Common myeloid progenitor, CD34-positive (primary cell): Measurements from ENCODE around the gene GALNT1.
A peak's percentile ranks its signal among the peaks of the same experiment; 100 is the strongest.
"Not testable (repeated sequence)": the region's sequence is repeated elsewhere in the genome, so short reads cannot be mapped to it uniquely, and the experiment has no call there.

Experiments used
- CTCF ChIA-PET: fragments of 350-600 bp; sonication (Branson Sonifier 250); formaldehyde crosslinking; loops from one replicate; lab custom pipeline; 2021; ENCODE audit warnings: antibody characterized with exemption; lab: Charles Lee
- POLR2A ChIA-PET: fragments of 350-600 bp; sonication (Branson Sonifier 250); formaldehyde crosslinking; loops from one replicate; lab custom pipeline; 2021; ENCODE audit warnings: antibody characterized with exemption; lab: Charles Lee
- DNase-seq, 3 donors: peaks; one replicate each; pipeline versions ENCODE4 v3.0.0 to v3.0.0-alpha.2; 2013
- H3K27ac ChIP-seq, 2 experiments: 1 replicate in 1 of 2; 2 replicates in 1 of 2; pipeline ENCODE4 v1.7.0; 2013; ENCODE audit warnings: inconsistent platforms in 2 of 2, low read length in 2 of 2, mild to moderate bottlenecking in 2 of 2, low read depth in 1 of 2, moderate library complexity in 1 of 2; ENCODE audit not compliant: severe bottlenecking in 2 of 2, insufficient read depth in 1 of 2, poor library complexity in 1 of 2
- H3K27me3 ChIP-seq, 5 experiments: replicated peaks in 2 of 5; 1 replicate in 3 of 5; 2 replicates in 2 of 5; pipeline versions ENCODE4 v1.6.1 to v1.7.0; 2013; ENCODE audit warnings: low read length in 4 of 5, mild to moderate bottlenecking in 2 of 5, moderate library complexity in 2 of 5, inconsistent platforms in 1 of 5; ENCODE audit not compliant: insufficient read depth in 5 of 5, control insufficient read depth in 4 of 5
- H3K36me3 ChIP-seq, 4 experiments: 1 replicate in 2 of 4; 2 replicates in 2 of 4; pipeline versions ENCODE4 v1.6.1 to v1.7.0; 2013; ENCODE audit warnings: low read length in 3 of 4, control low read depth in 1 of 4, mild to moderate bottlenecking in 1 of 4; ENCODE audit not compliant: control insufficient read depth in 4 of 4, insufficient read depth in 4 of 4
- H3K4me1 ChIP-seq, 4 experiments: 1 replicate in 3 of 4; 2 replicates in 1 of 4; pipeline versions ENCODE4 v1.6.1 to v1.7.1; 2013; ENCODE audit warnings: low read length in 3 of 4, mild to moderate bottlenecking in 3 of 4, control low read depth in 1 of 4, inconsistent platforms in 1 of 4, moderate library complexity in 1 of 4; ENCODE audit not compliant: control insufficient read depth in 4 of 4, insufficient read depth in 4 of 4; ENCODE audit errors: control extremely low read depth in 1 of 4
- H3K4me3 ChIP-seq, 7 experiments: 1 replicate in 4 of 7; 2 replicates in 3 of 7; pipeline versions ENCODE4 v1.5.1 to v1.7.0; 2013; ENCODE audit warnings: mild to moderate bottlenecking in 7 of 7, low read length in 6 of 7, moderate library complexity in 6 of 7, inconsistent platforms in 2 of 7, low read depth in 2 of 7, control low read depth in 1 of 7; ENCODE audit not compliant: insufficient read depth in 4 of 7, control insufficient read depth in 1 of 7; ENCODE audit errors: extremely low read depth in 1 of 7
- H3K9me3 ChIP-seq, 5 experiments: 1 replicate in 4 of 5; 2 replicates in 1 of 5; pipeline versions ENCODE4 v1.6.1 to v1.7.1; 2013; ENCODE audit warnings: low read length in 4 of 5, mild to moderate bottlenecking in 2 of 5, inconsistent platforms in 1 of 5, low read depth in 1 of 5, moderate library complexity in 1 of 5; ENCODE audit not compliant: control insufficient read depth in 4 of 5, insufficient read depth in 2 of 5; ENCODE audit errors: control extremely low read depth in 1 of 5
- WGBS: methylation state at CpG from one replicate; pipeline ENCODE4 v1.1.5; 2013; ENCODE audit not compliant: insufficient coverage; 5-methylcytosine and 5-hydroxymethylcytosine counted together

GALNT1 gene

DNA sequence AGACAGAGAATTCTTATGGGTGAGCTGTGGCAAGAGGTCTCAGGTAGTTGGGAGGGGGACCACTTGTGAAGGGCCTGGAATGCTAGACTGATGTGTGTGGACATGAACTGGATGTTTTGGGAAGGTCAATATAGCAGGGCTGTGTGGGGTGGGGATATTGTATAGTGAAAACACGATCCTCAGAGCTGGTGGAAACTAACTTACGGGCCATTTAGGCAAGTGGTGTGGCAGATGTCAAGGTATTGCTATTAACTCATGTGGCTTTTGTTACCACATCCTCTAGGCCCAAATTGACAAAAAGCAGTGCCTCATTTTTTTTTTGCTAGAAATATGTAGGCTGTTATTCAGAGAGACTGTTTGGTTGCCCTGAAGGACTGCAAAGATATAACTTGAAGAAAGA is 8.0 kb upstream of the GALNT1 start:
- H3K27ac ChIP-seq = no peak overlapping the region
- H3K36me3 ChIP-seq = no peaks in the 10 kb centered on the region
- no peak overlapping the region for H3K4me3 ChIP-seq
- WGBS = 66% methylated on average over 2 of the region's 2 CpGs
- POLR2A ChIA-PET = no interaction called here
- no peaks in the 10 kb centered on the region for H3K4me1 ChIP-seq
- peaks cover 0 to 14% (median 0%) of the 10 kb centered on the region in 5 experiments for H3K9me3 ChIP-seq
- peak in 2 of 3 donors; percentile 24 to 35 for DNase-seq
- H3K27me3 ChIP-seq = no peaks in the 10 kb centered on the region
- CTCF ChIA-PET = interaction anchor here (0.7 to 0.8 kb wide), 2 partner anchors 85 to 479 kb away, joined by 3 read pairs; no protein-coding TSS in a partner anchor

GRCh38 chr18:35576240-35576845 is 5.2 kb upstream of the GALNT1 start:
- H3K4me1 ChIP-seq, POLR2A ChIA-PET, CTCF ChIA-PET, H3K27me3 ChIP-seq, H3K36me3 ChIP-seq, H3K27ac ChIP-seq, H3K4me3 ChIP-seq: not testable (repeated sequence)
- DNase-seq = peak in 1 of 3 donors; percentile 23
- 90% methylated on average over 2 of the region's 6 CpGs for WGBS
- H3K9me3 ChIP-seq = peaks cover 0 to 14% (median 0%) of the 10 kb centered on the region in 5 experiments

- Histone ChIP-seq H3K9me3 (peaks cover 0 to 14% (median 0%) of the 10 kb centered on the region in 5 experiments), H3K36me3 (no peaks in the 10 kb centered on the region), H3K27ac (no peak overlapping the region), H3K27me3 (no peaks in the 10 kb centered on the region), H3K4me3 (no peak overlapping the region), H3K4me1 (peaks cover 1 to 10% (median 5%) of the 10 kb centered on the region in 4 experiments)
- CTCF ChIA-PET = no interaction called here
- POLR2A ChIA-PET = no interaction called here
- no peak for DNase-seq
- WGBS = 98% methylated on average over 4 of the region's 8 CpGs
Measured at GRCh38 chr18:35577045-35577848, 4.3 kb upstream of the GALNT1 start.

GRCh38 chr18:35578481-35578880 is 3.1 kb upstream of the GALNT1 start:
- no CpG with 5 or more reads among the region's 1 CpG for WGBS
- Histone ChIP-seq H3K4me3 (no peak overlapping the region), H3K27ac (no peak overlapping the region), H3K4me1 (peaks cover 6 to 22% (median 15%) of the 10 kb centered on the region in 4 experiments), H3K36me3 (no peaks in the 10 kb centered on the region), H3K27me3 (no peaks in the 10 kb centered on the region), H3K9me3 (peaks cover 0 to 14% (median 0%) of the 10 kb centered on the region in 5 experiments)
- ChIA-PET POLR2A (no interaction called here), CTCF (no interaction called here)
- no peak for DNase-seq

GRCh38 chr18:35578936-35579335 is 2.6 kb upstream of the GALNT1 start:
- WGBS = no CpG with 5 or more reads among the region's 4 CpGs
- no peak overlapping the region for H3K27ac ChIP-seq
- no peaks in the 10 kb centered on the region for H3K36me3 ChIP-seq
- H3K9me3 ChIP-seq = peaks cover 0 to 14% (median 0%) of the 10 kb centered on the region in 5 experiments
- peaks cover 6 to 22% (median 15%) of the 10 kb centered on the region in 4 experiments for H3K4me1 ChIP-seq
- ChIA-PET CTCF (no interaction called here), POLR2A (no interaction called here)
- no peaks in the 10 kb centered on the region for H3K27me3 ChIP-seq
- DNase-seq = no peak
- no peak overlapping the region for H3K4me3 ChIP-seq

- POLR2A ChIA-PET = interaction anchor here (1.4 kb wide), 1 partner anchor 25 kb away, joined by 3 read pairs; no protein-coding TSS in a partner anchor
- peak overlapping the region; percentile 56 to 89 for H3K27ac ChIP-seq
- peaks cover 0 to 13% (median 3%) of the 10 kb centered on the region in 4 experiments for H3K36me3 ChIP-seq
- H3K27me3 ChIP-seq = no peaks in the 10 kb centered on the region
- peak; percentile 73 to 89 (median 83) for DNase-seq
- peaks cover 6 to 22% (median 15%) of the 10 kb centered on the region in 4 experiments for H3K4me1 ChIP-seq
- H3K4me3 ChIP-seq = peak overlapping the region; percentile 67 to 84 (median 79)
- under 1% methylated on average over 54 of the region's 96 CpGs for WGBS
- H3K9me3 ChIP-seq = peaks cover 0 to 10% (median 5%) of the 10 kb centered on the region in 5 experiments
- CTCF ChIA-PET = interaction anchor here (0.8 kb wide), 1 partner anchor 59 kb away, joined by 4 read pairs; no protein-coding TSS in a partner anchor
Measured at GRCh38 chr18:35580701-35581539, 620 bp upstream of the GALNT1 start.
